ENCODE results near the gene TMA16. TPM values are rescaled to one million over a fixed set of nuclear protein-coding genes. Genes with fewer than 3 reads are reported as not detected.
A peak's percentile ranks its signal among the peaks of the same experiment; 100 is the strongest.
"Not testable (repeated sequence)": the region's sequence is repeated elsewhere in the genome, so short reads cannot be mapped to it uniquely, and the experiment has no call there.

TMA16 gene
- total RNA-seq, 1 donor from 2014 or later: 15.9 TPM

- FAIRE-seq (no peak), DNase-seq (ENCODE audit: low spot score in 2 of 2) (no peak)
Measured at GRCh38 chr4:163505374-163505773, 10.9 kb downstream of the TMA16 start.

- FAIRE-seq: no peak
- DNase-seq (ENCODE audit: low spot score in 2 of 2): no peak
Measured at GRCh38 chr4:163515198-163515597, 20.7 kb downstream of the TMA16 start.

- FAIRE-seq: no peak
- DNase-seq (ENCODE audit: low spot score in 2 of 2): no peak
Measured at GRCh38 chr4:163523791-163524365, 29.4 kb downstream of the TMA16 start.

GRCh38 chr4:163525982-163526381 lies 31.5 kb downstream of the TMA16 start:
- no peak for FAIRE-seq

GRCh38 chr4:163527172-163527571 lies 32.7 kb downstream of the TMA16 start:
- FAIRE-seq: no peak
- DNase-seq (ENCODE audit: low spot score in 2 of 2): no peak

More at GRCh38 chr4:163525982-163526381, 31.5 kb downstream of the TMA16 start:
- no peak for DNase-seq (ENCODE audit: low spot score in 2 of 2)

- no peak for DNase-seq (ENCODE audit: low spot score in 2 of 2)
- no peak for FAIRE-seq
Measured at GRCh38 chr4:163528653-163529052, 34.2 kb downstream of the TMA16 start.

GRCh38 chr4:163534056-163534455 lies 39.6 kb downstream of the TMA16 start:
- DNase-seq (ENCODE audit: low spot score in 2 of 2) (no peak), FAIRE-seq (no peak)

GRCh38 chr4:163535657-163536056 lies 41.2 kb downstream of the TMA16 start:
- FAIRE-seq: no peak
- DNase-seq (ENCODE audit: low spot score in 2 of 2): no peak

GRCh38 chr4:163536091-163536490 lies 41.6 kb downstream of the TMA16 start:
- DNase-seq (ENCODE audit: low spot score in 2 of 2) (no peak), FAIRE-seq (no peak)

- DNase-seq (ENCODE audit: low spot score in 2 of 2): no peak
- no peak for FAIRE-seq
Measured at GRCh38 chr4:163537114-163537513, 42.6 kb downstream of the TMA16 start.

GRCh38 chr4:163538820-163539219 lies 44.3 kb downstream of the TMA16 start:
- FAIRE-seq; DNase-seq (ENCODE audit: low spot score in 2 of 2): not testable (repeated sequence)

- DNase-seq (ENCODE audit: low spot score in 2 of 2): no peak
- FAIRE-seq: no peak
Measured at GRCh38 chr4:163540448-163540847, 46.0 kb downstream of the TMA16 start.

- DNase-seq (ENCODE audit: low spot score in 2 of 2) (no peak), FAIRE-seq (no peak)
Measured at GRCh38 chr4:163540977-163541376, 46.5 kb downstream of the TMA16 start.

- DNase-seq (ENCODE audit: low spot score in 2 of 2) (no peak), FAIRE-seq (no peak)
Measured at GRCh38 chr4:163542275-163542674, 47.8 kb downstream of the TMA16 start.

GRCh38 chr4:163544407-163545038 lies 50.0 kb downstream of the TMA16 start:
- no peak for FAIRE-seq

GRCh38 chr4:163548481-163549243 lies 54.2 kb downstream of the TMA16 start:
- peak; percentile 81 for FAIRE-seq
- peak in 1 of 2 donors; percentile 49 for DNase-seq (ENCODE audit: low spot score in 2 of 2)

More at GRCh38 chr4:163544407-163545038, 50.0 kb downstream of the TMA16 start:
- peak in 1 of 2 donors; percentile 47 for DNase-seq (ENCODE audit: low spot score in 2 of 2)

- DNase-seq (ENCODE audit: low spot score in 2 of 2) (no peak), FAIRE-seq (peak; percentile 3)
Measured at GRCh38 chr4:163550869-163551267, 56.4 kb downstream of the TMA16 start.

- FAIRE-seq: no peak
- no peak for DNase-seq (ENCODE audit: low spot score in 2 of 2)
Measured at GRCh38 chr4:163553146-163553545, 58.7 kb downstream of the TMA16 start.

GRCh38 chr4:163554870-163555465 lies 60.5 kb downstream of the TMA16 start:
- FAIRE-seq (peak; percentile 61), DNase-seq (ENCODE audit: low spot score in 2 of 2) (peak in 1 of 2 donors; percentile 26)

- FAIRE-seq: peak; percentile 94
Measured at GRCh38 chr4:163556177-163556576, 61.7 kb downstream of the TMA16 start.

More at GRCh38 chr4:163556177-163556576, 61.7 kb downstream of the TMA16 start:
- peak in 1 of 2 donors; percentile 20 for DNase-seq (ENCODE audit: low spot score in 2 of 2)

Measured in frontal cortex (tissue), 4 donors.